Pancreas (tissue), 10 donors: Measurements from ENCODE around the gene TAOK3. TPM values are rescaled to one million over a fixed set of nuclear protein-coding genes. Genes with fewer than 3 reads are reported as not detected.

ENCODE experiments used
- ATAC-seq, 4 donors: fragments of 200-7000 bp; cut with Tn5 transposase; one replicate each; pipeline versions ENCODE4 v1.8.0 to v1.9.1; 2020; ENCODE audit warnings: mild to moderate bottlenecking in 4 of 4, moderate library complexity in 4 of 4
- DNase-seq, 6 donors: peaks; one replicate each; pipeline ENCODE4 v3.0.0-alpha.2; 2020
- FAIRE-seq: peaks from 2 replicates; lab custom pipeline; 2012; peaks lifted over from hg19 to GRCh38; lab: Jason Lieb, UNC
- H3K27ac ChIP-seq, 4 donors: fragments of 200-600 bp; sonication (generic); 1 replicate in 3 of 4; 2 replicates in 1 of 4; pipeline versions ENCODE4 v1.5.0 to v1.8.0; 2020
- H3K27me3 ChIP-seq, 4 donors: fragments of 200-600 bp; one replicate each; pipeline ENCODE4 v1.8.0; 2021
- H3K36me3 ChIP-seq, 3 donors: fragments of 200-600 bp; sonication (generic) in 1 of 3; one replicate each; pipeline versions ENCODE4 v1.5.0 to v1.8.0; 2020 to 2021
- H3K4me1 ChIP-seq, 3 donors: fragments of 200-600 bp; one replicate each; pipeline ENCODE4 v1.8.0; 2021
- H3K4me3 ChIP-seq, 4 donors: fragments of 200-600 bp; sonication (generic) in 2 of 4; one replicate each; pipeline versions ENCODE4 v1.5.0 to v1.8.0; 2020 to 2021
- H3K9me3 ChIP-seq, 4 donors: fragments of 200-600 bp; one replicate each; pipeline ENCODE4 v1.8.0; 2021
- WGBS, 2 donors: extraction: QIAGEN DNeasy Blood & Tissue Kit; methylation state at CpG; one replicate each; pipeline ENCODE4 v1.1.7; 2013; 5-methylcytosine and 5-hydroxymethylcytosine counted together
- intact Hi-C, 3 donors: fragments of 100-400 bp; cut with DNase I; formaldehyde crosslinking; loops; one replicate each; pipeline versions ENCODE4 v1.11.1 to v1.14.2; 2022
- polyA plus RNA-seq, 2 donors: library from polyadenylated mRNA; stranded (reverse); fragments of 200-250 nt; gene quantifications; one replicate each; pipeline ENCODE4 v1.2.3, GENCODE V29; 2013
- total RNA-seq, 6 donors: library from RNA; stranded (reverse); fragmentation: NEBNext Ultra II Directional in 4 of 6; extraction: Animal tissue kit (Norgen Biotek cat#: 25700) in 4 of 6; gene quantifications; one replicate each; pipeline versions ENCODE4 v1.2.1 to v1.2.4, GENCODE V29; 2021 to 2023
- TF ChIP-seq, protein P1 (sequence below), 4 donors: fragments of 200-600 bp; sonication (generic) in 3 of 4; IDR thresholded peaks; one replicate each; pipeline versions ENCODE4 v1.5.0 to v1.8.0; 2021; ENCODE audit warnings: antibody characterized with exemption in 4 of 4
- donor health status: healthy with polysubstance abuse.
- donor health status: DM: no; HTN: no; CAD: no; lungs with moderate emphysema.
- donor health status: DM: no; HTN: no; CAD: no.
- donor health status: control.
- donor health status: control.
- donor health status: Bipolar disorder and iron deficiency.
- donor health status: DM: yes; HTN: yes; CAD: no.
- donor health status: DM: no; HTN: no; CAD: no.
- donor health status: DM: no; HTN: no; CAD: no.
- donor health status: DM: yes; HTN: yes; CAD: no.

TAOK3 gene
- total and polyA plus RNA-seq, 8 donors = 7.9 to 21.0 (median 11.4) TPM

GRCh38 chr12:118319627-118320026 is 53.1 kb downstream of the TAOK3 start:
- no peak for DNase-seq
- no peak overlapping the region for H3K4me3 ChIP-seq
- H3K27ac ChIP-seq = no peak overlapping the region
- H3K36me3 ChIP-seq = no peaks in the 10 kb centered on the region
- ATAC-seq = no peak
- WGBS, 2 donors = 94% methylated on average over 3 of the region's 3 CpGs
- FAIRE-seq = no peak
- no peaks in the 10 kb centered on the region for H3K27me3 ChIP-seq
- no peaks in the 10 kb centered on the region for H3K4me1 ChIP-seq
- intact Hi-C loops = no loop called here
- H3K9me3 ChIP-seq = no peaks in the 10 kb centered on the region
- TF ChIP-seq, protein P1, sequence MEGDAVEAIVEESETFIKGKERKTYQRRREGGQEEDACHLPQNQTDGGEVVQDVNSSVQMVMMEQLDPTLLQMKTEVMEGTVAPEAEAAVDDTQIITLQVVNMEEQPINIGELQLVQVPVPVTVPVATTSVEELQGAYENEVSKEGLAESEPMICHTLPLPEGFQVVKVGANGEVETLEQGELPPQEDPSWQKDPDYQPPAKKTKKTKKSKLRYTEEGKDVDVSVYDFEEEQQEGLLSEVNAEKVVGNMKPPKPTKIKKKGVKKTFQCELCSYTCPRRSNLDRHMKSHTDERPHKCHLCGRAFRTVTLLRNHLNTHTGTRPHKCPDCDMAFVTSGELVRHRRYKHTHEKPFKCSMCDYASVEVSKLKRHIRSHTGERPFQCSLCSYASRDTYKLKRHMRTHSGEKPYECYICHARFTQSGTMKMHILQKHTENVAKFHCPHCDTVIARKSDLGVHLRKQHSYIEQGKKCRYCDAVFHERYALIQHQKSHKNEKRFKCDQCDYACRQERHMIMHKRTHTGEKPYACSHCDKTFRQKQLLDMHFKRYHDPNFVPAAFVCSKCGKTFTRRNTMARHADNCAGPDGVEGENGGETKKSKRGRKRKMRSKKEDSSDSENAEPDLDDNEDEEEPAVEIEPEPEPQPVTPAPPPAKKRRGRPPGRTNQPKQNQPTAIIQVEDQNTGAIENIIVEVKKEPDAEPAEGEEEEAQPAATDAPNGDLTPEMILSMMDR (IDR thresholded peaks at IDR 0.05) = no peak

DNA sequence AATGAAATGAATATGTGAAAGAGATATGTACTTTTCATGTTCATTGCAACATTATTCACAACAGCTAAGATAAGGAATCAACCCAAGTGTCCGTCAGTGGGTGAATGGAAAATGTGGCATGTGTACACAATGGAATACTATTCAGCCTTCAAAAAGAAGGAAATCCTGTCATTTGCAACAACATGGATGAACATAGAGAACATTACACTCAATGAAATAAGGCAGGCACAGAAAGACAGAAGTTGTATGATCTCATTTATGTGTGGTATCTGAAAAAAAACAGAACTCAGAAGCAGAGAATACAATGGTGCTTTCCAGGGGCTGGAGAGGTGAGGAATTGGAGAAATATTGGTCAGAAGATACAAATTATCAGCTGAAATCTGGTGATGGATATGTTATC is 54.0 kb downstream of the TAOK3 start:
- ATAC-seq (no peak), FAIRE-seq (no peak), DNase-seq (no peak)
- Histone ChIP-seq H3K4me1 (no peaks in the 10 kb centered on the region), H3K27me3 (no peaks in the 10 kb centered on the region), H3K27ac (no peak overlapping the region), H3K36me3 (no peaks in the 10 kb centered on the region), H3K9me3 (no peaks in the 10 kb centered on the region), H3K4me3 (no peak overlapping the region)
- 82 to 91% methylated on average over 1 of the region's 1 CpG for WGBS, 2 donors
- intact Hi-C loops = no loop called here
- TF ChIP-seq, protein P1 (IDR thresholded peaks at IDR 0.05) = no peak

DNA sequence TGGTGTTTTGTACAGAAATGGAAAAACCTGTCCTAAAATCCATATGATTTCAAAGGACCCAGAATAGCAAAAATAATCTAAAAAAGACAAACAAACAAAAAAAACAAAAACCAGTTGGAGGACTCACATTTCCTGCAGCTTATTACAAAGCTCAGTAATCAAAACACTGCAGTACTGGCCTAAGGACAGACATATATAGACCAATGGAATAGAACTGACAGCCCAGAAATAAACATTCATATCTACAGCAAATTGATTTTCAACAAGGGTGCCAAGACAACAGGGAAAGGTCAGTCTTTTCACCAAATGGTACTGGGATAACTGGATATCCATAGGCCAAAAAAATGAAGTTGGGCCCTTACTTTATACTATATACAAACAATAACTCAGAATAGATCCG is 55.0 kb downstream of the TAOK3 start:
- Histone ChIP-seq H3K9me3 (no peaks in the 10 kb centered on the region), H3K27ac (no peak overlapping the region), H3K27me3 (no peaks in the 10 kb centered on the region), H3K36me3 (no peaks in the 10 kb centered on the region), H3K4me1 (peaks cover 0 to 2% (median 0%) of the 10 kb centered on the region in 3 donors), H3K4me3 (no peak overlapping the region)
- TF ChIP-seq, protein P1 (IDR thresholded peaks at IDR 0.05) = no peak
- DNase-seq (no peak), FAIRE-seq (no peak), ATAC-seq (peak in 3 of 4 donors; percentile 40 to 76 (median 75))
- WGBS, 2 donors = 48 to 52% methylated on average over 1 of the region's 1 CpG
- intact Hi-C loops = no loop called here

DNA sequence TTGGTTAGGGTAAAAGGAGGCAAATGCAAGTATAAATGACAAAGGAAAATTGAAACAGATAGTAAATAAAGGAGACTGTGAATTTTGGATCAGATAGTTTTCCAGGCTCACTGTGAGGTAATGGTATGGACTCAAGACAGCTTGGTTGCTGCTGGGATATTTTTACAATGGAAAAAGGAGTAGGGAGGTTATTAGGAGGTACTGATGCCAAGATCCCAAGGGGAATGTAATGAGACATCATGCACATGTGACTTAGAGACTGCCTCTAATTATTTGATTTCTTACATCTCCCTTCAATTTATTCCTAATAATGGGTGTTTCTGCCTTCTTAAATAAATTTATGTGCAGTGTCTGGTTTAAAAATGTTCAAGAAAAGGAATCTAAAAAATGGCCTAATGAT is 56.9 kb downstream of the TAOK3 start:
- Histone ChIP-seq H3K27me3 (no peaks in the 10 kb centered on the region), H3K36me3 (no peaks in the 10 kb centered on the region), H3K4me1 (peaks cover 0 to 9% (median 8%) of the 10 kb centered on the region in 3 donors), H3K4me3 (no peak overlapping the region), H3K27ac (no peak overlapping the region), H3K9me3 (no peaks in the 10 kb centered on the region)
- FAIRE-seq (no peak), DNase-seq (no peak), ATAC-seq (no peak)
- TF ChIP-seq, protein P1 (IDR thresholded peaks at IDR 0.05) = no peak
- intact Hi-C loops = no loop called here

GRCh38 chr12:118312578-118312977 is 60.1 kb downstream of the TAOK3 start:
- no peak for ATAC-seq
- no peaks in the 10 kb centered on the region for H3K27me3 ChIP-seq
- TF ChIP-seq, protein P1 (IDR thresholded peaks at IDR 0.05) = no peak
- no peak for DNase-seq
- H3K9me3 ChIP-seq = no peaks in the 10 kb centered on the region
- H3K4me1 ChIP-seq = peaks cover 0 to 9% (median 8%) of the 10 kb centered on the region in 3 donors
- 14% methylated on average over 1 of the region's 1 CpG for WGBS, 2 donors
- no peak for FAIRE-seq
- H3K4me3 ChIP-seq = no peak overlapping the region
- intact Hi-C loops = no loop called here
- no peaks in the 10 kb centered on the region for H3K36me3 ChIP-seq
- no peak overlapping the region for H3K27ac ChIP-seq
